ENCODE measurements around the gene METTL9.
"Not testable (repeated sequence)": the region's sequence is repeated elsewhere in the genome, so short reads cannot be mapped to it uniquely, and the experiment has no call there.

The METTL9 gene

DNA sequence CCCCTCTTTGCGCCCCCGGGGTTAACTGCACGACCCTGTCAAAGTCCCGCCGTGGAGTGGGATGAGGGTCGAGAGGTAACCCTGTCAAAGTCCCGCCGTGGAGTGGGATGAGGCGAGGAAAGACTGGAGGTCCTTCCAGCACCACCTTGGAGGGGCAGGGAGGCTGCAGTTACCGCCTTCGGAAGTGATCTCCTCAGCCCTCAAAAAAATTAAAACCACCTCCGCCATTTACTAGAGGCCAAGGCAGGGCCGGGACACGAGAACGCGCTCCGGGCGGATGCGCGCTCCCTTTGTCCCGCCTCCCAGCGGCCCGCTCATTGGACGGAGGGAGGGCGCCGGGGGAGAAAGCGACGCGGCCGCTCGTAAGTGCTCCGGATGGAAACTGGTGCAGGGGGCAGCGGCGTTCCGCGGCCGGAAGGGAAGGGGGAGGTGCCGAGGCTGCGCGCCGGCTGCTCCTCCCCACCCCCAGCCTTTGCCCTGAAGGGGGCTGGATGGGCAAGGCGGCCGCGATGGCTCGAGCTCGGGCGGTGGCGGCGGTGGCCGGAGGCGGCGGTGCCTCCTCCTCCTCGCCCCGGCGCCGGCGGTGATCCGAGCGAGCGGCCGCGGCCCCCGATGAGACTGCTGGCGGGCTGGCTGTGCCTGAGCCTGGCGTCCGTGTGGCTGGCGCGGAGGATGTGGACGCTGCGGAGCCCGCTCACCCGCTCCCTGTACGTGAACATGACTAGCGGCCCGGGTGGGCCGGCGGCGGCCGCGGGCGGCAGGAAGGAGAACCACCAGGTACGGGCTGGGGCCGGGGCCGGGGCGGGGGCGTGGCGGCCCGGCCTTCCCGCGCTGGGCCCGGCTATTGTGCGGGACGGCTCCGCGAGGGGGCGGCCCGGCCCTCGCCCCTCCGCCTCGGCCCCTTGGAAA lies at the start of gene METTL9:
TSS of gene METTL9 (plus strand) at position 456 of the 909 bp plus-strand sequence. CDS start at position 613, 157 bp downstream.
- peak within 1 kb of the TSS; percentile 63 to 78 for H3K4me3 ChIP-seq (replicated peaks in 1 of 2; ENCODE audit: low read depth in 2 of 2, low read length in 2 of 2)
- DNase-seq (ENCODE audit: low read depth in 2 of 2), result peak; percentile 95 to 97

DNA sequence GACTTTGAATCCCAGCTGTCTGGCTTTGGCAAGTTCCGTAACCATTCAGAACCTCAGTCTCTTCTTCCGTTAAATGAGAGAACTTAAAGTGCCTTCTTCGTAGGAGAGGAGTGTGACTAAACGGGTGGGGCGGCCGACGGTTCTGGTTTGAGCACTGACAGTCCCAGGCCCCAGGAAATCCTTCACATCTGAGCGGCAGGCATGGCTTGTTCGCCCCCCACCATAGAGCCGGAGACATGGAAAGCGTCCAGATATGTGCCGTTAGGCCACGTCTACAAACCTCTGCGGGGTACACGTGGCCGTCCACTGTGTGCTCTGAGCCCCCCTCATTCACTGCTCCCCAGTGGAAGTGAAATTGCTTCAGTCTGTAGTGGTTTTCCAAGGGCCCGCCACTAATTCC lies 49.4 kb upstream of the METTL9 start:
- not testable (repeated sequence) for DNase-seq (ENCODE audit: low read depth in 2 of 2); H3K4me3 ChIP-seq (replicated peaks in 1 of 2; ENCODE audit: low read depth in 2 of 2, low read length in 2 of 2)

More for the DNA sequence above, at the start of gene METTL9:
- TF ChIP-seq, protein P1, sequence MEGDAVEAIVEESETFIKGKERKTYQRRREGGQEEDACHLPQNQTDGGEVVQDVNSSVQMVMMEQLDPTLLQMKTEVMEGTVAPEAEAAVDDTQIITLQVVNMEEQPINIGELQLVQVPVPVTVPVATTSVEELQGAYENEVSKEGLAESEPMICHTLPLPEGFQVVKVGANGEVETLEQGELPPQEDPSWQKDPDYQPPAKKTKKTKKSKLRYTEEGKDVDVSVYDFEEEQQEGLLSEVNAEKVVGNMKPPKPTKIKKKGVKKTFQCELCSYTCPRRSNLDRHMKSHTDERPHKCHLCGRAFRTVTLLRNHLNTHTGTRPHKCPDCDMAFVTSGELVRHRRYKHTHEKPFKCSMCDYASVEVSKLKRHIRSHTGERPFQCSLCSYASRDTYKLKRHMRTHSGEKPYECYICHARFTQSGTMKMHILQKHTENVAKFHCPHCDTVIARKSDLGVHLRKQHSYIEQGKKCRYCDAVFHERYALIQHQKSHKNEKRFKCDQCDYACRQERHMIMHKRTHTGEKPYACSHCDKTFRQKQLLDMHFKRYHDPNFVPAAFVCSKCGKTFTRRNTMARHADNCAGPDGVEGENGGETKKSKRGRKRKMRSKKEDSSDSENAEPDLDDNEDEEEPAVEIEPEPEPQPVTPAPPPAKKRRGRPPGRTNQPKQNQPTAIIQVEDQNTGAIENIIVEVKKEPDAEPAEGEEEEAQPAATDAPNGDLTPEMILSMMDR (IDR thresholded peaks at IDR 0.05; ENCODE audit: low read depth, low read length), result no peak

DNA sequence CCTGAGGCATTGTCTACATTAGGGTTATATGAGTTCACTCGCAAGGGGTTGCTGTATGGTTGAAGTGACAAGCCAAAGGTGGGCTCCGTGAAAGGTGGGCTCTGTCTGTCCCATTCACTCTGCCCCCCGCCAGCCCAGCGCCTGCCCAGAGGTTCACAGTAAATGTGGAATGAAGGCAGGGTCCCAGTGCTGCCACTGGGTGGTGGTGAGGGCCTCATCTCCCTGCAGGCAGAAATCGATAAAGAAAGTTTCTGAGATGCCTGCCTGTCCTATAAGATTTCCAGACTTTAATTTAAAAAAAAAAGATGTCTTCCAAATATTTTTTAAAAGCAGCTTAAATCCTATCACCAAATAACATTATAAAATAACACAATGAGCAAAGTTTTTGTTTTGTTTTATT lies 48.9 kb upstream of the METTL9 start:
- not testable (repeated sequence) for H3K4me3 ChIP-seq (replicated peaks in 1 of 2; ENCODE audit: low read depth in 2 of 2, low read length in 2 of 2); DNase-seq (ENCODE audit: low read depth in 2 of 2)

DNA sequence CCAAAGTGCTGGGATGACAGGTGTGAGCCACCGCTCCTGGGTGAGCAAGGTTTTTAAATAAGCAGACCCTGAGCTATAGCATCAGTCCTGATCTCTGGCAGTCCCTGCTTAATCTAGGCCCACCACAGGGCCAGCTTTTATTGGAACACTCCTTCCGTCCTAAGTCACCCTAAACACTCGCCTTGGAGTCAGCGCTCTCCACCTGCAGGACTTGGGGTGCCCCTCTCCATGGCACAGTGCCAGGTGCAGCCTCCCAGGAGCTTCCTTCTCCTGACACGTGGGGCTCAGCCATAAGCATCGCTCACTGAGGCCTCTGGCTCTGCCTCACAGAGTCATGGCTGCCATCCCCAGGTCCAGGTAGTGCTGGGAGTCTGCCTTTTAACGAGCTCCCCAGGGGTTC lies 48.3 kb upstream of the METTL9 start:
- H3K4me3 ChIP-seq (replicated peaks in 1 of 2; ENCODE audit: low read depth in 2 of 2, low read length in 2 of 2); DNase-seq (ENCODE audit: low read depth in 2 of 2): not testable (repeated sequence)

DNA sequence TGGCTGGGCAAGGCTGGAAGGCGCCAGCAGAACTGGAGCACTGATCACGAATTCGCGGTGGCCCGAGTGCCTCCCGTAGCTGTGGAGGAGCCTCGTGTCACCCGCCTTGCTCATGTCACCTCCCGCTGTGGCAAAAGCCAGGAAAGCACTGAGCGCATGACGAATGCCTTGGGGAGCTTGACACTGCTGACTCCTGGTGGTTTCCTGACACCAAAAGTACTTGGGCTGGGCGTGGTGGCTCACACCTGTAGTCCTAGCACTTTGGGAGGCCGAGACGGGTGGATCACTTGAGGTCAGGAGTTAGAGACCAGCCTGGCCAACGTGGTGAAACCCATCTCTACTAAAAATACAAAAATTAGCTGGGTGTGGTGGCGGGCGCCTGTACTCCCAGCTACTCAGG lies 47.8 kb upstream of the METTL9 start:
- not testable (repeated sequence) for DNase-seq (ENCODE audit: low read depth in 2 of 2); H3K4me3 ChIP-seq (replicated peaks in 1 of 2; ENCODE audit: low read depth in 2 of 2, low read length in 2 of 2)

DNA sequence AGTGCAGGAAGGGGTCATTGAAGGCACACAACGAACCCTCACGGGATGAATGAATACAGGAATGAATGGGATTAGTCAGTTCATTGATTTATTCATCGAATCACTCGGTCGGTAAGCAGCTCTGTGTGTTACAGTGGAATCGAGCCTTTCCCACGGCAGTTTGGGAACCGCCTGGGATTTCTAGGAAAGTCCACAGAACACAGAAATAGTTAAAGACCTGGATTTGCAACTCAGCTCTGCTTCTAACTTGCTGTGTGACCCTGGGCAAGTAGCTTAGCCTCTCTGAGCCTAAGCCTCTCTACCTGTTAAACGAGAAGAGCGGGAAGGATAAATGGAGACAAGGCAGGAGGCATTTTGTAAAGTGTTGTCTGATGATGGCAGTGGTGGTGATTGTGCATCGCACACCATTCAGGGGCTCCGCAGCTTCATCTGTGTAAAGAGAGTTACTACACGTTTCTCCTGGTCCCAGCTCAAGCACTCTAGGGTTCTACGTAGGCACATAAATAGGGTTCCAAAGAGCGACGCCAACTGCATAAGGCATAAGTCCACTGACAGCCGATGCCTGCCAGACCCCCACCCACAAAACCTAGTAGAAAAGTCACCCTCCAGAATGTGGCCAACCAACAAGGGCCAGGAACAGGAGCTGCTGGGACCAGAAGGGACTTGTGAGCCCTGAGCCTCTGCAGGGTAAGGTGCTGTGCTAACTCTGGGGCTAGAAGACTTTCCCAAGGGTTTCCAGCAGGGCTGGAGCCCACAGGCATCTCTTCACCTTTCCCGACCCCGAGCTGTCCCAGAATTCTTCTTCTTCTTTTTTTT lies 45.7 kb upstream of the METTL9 start:
- DNase-seq (ENCODE audit: low read depth in 2 of 2); H3K4me3 ChIP-seq (replicated peaks in 1 of 2; ENCODE audit: low read depth in 2 of 2, low read length in 2 of 2): not testable (repeated sequence)

DNA sequence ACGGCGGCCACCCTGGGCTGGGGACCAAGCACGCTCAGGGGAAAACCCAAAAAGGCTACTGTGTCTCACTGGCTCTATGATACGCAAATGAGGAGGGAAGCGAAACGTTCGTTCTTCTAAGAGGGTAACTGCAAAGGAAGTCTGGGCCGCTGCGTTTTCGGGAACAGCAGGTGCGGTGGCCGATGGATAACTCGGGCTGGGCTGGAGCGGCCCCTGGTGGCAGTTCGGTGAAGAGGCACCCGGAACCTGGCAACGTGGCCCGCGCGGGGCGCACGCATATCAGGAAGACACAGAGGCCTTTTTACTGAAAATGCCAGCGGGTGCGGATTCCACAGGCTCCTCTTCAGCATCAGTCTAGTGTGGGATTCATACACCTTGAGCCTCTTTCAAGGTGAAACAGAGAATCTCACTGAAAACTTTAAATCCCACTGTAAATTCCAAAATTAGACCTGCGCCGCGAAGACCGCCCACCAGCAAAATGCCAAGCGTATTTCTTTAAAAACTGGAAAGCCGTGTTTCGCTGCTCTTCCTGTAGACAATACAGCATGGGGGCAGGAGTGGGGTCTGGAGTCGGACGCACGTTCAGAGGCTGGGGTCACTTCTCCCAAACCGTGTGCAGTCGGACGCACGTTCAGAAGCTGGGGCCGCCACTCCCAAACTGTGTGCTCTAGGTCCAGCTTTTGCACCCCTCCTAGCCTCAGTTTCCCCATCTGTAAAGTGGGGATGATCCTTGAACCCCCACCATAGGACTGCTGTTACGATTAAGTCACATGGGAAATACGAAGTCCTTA lies 44.4 kb upstream of the METTL9 start:
- TF ChIP-seq, protein P1 (IDR thresholded peaks at IDR 0.05; ENCODE audit: low read depth, low read length), result peak; percentile 99
- H3K4me3 ChIP-seq (replicated peaks in 1 of 2; ENCODE audit: low read depth in 2 of 2, low read length in 2 of 2), result no peak overlapping the region
- peak; percentile 79 to 86 for DNase-seq (ENCODE audit: low read depth in 2 of 2)

DNA sequence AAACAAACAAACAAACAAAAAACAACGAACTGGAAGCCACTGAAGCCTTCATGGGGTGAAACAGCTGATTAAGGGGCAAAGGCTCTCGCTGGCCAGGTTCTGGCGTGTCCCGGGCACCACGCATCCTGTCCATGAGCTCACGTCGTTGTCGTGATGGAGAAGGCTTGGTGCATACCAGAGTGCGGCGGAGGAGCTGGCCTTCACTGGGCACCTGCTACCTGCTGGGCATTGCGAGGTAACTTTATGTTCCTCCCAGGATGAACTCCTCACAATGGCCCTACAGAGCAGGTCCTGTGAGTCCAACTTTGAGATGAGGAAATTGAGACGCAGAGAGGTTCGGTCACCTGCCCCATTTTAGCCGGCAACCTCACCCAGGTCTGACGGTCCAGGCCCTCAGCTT lies 43.8 kb upstream of the METTL9 start:
- not testable (repeated sequence) for DNase-seq (ENCODE audit: low read depth in 2 of 2); H3K4me3 ChIP-seq (replicated peaks in 1 of 2; ENCODE audit: low read depth in 2 of 2, low read length in 2 of 2)

DNA sequence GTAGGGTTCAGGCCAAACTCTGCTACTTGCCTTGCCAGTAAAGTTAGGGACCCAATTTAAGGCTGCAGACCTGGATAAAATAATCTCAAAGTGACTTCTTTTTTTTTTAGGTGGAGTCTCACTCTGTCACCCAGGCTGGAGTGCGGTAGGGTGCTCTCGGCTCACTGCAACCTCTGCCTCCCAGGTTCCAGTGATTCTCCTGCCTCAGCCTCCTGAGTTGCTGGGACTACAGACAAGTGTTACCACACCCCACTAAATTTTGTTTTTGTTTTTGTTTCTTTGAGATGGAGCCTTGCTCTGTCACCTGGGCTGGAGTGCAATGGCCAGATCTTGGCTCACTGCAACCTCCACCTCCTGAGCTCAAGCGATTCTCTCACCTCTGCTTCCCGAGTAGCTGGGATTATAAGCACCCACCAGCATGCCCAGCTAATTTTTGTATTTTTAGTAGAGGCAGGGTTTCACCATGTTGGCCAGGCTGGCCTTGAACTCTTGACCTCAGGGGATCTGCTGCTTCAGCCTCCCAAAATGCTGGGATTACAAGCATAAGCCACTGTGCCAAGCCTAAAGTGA lies 43.3 kb upstream of the METTL9 start:
- DNase-seq (ENCODE audit: low read depth in 2 of 2); H3K4me3 ChIP-seq (replicated peaks in 1 of 2; ENCODE audit: low read depth in 2 of 2, low read length in 2 of 2): not testable (repeated sequence)

DNA sequence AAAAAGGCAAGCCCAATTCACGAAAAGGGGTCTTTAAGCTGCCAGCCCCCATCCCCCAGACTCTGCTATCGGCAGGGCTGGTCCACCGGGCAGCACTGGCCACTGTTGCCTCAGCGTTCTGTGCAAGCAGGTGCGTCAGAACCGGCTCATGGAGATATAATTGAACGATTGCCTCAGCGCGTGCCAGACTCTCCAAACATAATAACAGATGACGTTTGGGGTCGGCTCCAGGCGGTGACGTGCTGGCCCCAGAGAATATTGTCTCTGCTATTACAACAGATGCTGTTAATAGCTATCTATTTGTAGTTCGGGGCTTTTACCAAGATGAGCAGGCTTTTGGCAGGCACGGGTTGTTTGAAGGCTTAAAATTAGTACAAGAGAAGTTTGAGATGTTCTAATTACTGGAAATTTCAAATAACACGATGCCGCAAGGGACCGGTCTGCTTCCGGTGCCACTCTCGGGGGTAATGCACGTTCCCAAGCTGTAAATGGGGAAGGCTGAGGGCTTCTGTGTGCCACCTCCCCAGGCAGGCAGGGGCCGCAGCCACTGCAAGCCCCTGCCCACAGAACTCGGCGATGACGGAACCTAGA lies 42.6 kb upstream of the METTL9 start:
- H3K4me3 ChIP-seq (replicated peaks in 1 of 2; ENCODE audit: low read depth in 2 of 2, low read length in 2 of 2), result peak overlapping the region in 1 of 2 donors; percentile 16

More for the DNA sequence above, 42.6 kb upstream of the METTL9 start:
- peak; percentile 45 to 91 for DNase-seq (ENCODE audit: low read depth in 2 of 2)
